Uterine smooth muscle cell (primary cell): Measurements from ENCODE around the gene SIK2. TPM values are rescaled to one million over a fixed set of nuclear protein-coding genes. Genes with fewer than 3 reads are reported as not detected.

Experiments used
- total RNA-seq: library from RNA; depleted of rRNA; stranded (reverse); fragments of >200 nt; gene quantifications from 2 replicates; pipeline ENCODE4 v1.2.3, GENCODE V29; 2014

Gene SIK2
- 5.9 and 6.1 TPM in 2 replicates for total RNA-seq

DNA sequence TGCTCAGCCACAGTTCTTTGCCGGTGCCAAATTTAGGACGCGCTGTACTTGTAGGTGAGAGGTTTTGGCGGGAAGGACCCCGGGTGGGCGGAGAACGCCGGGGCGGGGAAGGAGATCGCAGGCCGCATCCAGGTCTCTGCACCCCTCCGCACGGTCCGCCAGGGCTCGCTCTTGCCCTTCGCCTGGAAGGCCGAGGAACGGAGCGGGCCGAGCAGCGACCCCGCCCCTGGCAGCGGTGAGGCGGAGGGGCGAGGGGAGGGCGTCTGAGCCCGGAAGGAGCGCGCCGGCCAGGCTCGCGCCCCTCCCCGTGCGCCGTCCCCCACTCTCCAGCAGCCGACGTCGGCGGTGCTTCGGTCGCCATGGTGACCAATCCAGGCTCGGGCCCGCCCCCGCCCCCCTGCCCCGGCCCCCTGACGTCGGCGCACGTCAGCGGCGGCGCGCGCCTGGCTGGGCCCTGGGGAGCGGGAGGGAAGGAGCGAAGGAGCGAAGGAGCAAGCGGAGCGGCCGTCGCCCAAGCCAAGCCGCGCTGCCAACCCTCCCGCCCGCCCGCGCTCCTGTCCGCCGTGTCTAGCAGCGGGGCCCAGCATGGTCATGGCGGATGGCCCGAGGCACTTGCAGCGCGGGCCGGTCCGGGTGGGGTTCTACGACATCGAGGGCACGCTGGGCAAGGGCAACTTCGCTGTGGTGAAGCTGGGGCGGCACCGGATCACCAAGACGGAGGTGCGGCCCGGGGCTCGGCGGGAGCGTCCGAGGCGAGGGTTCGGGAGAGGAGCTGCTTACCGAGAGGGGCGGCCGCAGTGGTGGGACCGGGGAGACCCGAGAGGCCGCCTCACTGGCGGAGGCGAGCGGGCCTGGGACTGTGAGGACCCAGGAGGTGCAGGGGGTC is at the start of gene SIK2:
Gene SIK2, plus strand, starts transcription at position 471 of the 886 bp plus-strand sequence. Its CDS starts 115 bp downstream, at position 586.

DNA sequence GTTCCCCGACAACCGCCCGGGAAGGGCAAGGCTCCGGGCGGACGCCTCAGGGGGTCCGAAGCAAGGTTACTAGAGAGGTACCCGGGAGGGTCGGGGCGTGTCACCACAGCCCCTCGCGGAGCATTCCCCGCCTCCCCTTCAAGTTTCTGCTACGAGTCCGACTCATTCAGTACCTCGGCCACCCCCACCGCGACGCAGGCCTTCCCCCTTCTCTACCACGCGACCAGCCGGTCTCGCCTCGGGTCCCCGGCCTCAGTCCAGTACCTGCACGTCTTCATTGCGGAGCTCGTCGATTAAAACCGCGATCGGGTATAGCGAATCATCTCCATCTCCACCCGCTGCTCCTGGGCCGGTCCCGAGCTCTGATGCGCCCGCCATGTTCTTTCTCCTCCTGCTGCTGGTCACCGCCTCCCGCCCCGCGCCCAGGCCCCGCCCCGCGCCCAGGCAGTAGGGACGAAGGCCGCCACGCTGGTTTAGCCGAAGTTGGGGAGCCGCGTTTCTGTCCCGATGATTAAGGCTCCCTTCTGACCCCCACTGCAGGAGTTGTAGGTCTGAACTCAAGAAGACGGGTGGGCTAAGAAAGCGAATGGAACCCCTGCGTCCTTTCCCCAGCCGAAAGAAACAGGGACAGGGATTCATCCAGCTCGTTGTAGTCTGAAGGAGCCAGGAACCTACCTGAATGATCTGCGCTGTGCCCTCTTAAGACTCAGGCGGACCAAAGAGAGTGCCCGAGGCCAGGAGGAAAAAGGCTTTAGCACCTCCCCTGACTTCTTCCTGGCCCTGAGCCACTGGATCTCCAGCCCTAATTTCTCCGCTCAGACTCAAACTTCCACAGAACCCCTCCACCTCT is 164.0 kb downstream of the SIK2 start, which contains the start of gene PPP2R1B:
Gene PPP2R1B, minus strand, starts transcription at position 406 of the 850 bp plus-strand sequence. Its CDS starts 28 bp downstream, at position 378.

Other genes with a start within 250 kb of the SIK2 start
- gene POU2AF1, start 223.2 kb upstream of the SIK2 start, total RNA-seq = not detected in 2 replicates
- not detected in 2 replicates for gene BTG4, start 90.1 kb upstream of the SIK2 start, total RNA-seq
- under 0.01 TPM in 1 of 2 replicates, not detected in the other for gene HOATZ, start 87.7 kb upstream of the SIK2 start, total RNA-seq
- 34.1 and 45.0 TPM in 2 replicates for gene LAYN, start 61.7 kb upstream of the SIK2 start, total RNA-seq
- gene PPP2R1B, start 163.9 kb downstream of the SIK2 start, total RNA-seq = 33.5 and 51.5 TPM in 2 replicates